ENCODE results near the gene WWC1.

Gene WWC1

GRCh38 chr5:168413596-168413995 lies 122.2 kb downstream of the WWC1 start:
- no peak for DNase-seq
- no peak overlapping the region for H3K27ac ChIP-seq
- H3K36me3 ChIP-seq (replicated peaks), result no peaks in the 10 kb centered on the region
- in situ Hi-C loops (cut with HindIII; ENCODE audit: low pct_ligation_motif_present, low sequenced_read_pairs), result no loop called here
- no peak for TF ChIP-seq CTCF (IDR thresholded peaks at IDR 0.05; ENCODE audit: low read depth, low read length, missing control alignments)
- no peaks in the 10 kb centered on the region for H3K27me3 ChIP-seq (replicated peaks)
- H3K4me3 ChIP-seq (ENCODE audit: low read depth, low read length), result no peak overlapping the region

- no peak for TF ChIP-seq CTCF (IDR thresholded peaks at IDR 0.05; ENCODE audit: low read depth, low read length, missing control alignments)
- H3K36me3 ChIP-seq (replicated peaks), result no peaks in the 10 kb centered on the region
- H3K27ac ChIP-seq, result no peak overlapping the region
- no peaks in the 10 kb centered on the region for H3K27me3 ChIP-seq (replicated peaks)
- in situ Hi-C loops (cut with HindIII; ENCODE audit: low pct_ligation_motif_present, low sequenced_read_pairs), result no loop called here
- no peak overlapping the region for H3K4me3 ChIP-seq (ENCODE audit: low read depth, low read length)
- DNase-seq, result no peak
Observed at GRCh38 chr5:168415401-168415800, 124.0 kb downstream of the WWC1 start.

GRCh38 chr5:168415971-168416370 lies 124.5 kb downstream of the WWC1 start:
- no peak for DNase-seq
- Histone ChIP-seq H3K27me3 (replicated peaks) (no peaks in the 10 kb centered on the region), H3K4me3 (ENCODE audit: low read depth, low read length) (no peak overlapping the region), H3K27ac (no peak overlapping the region), H3K36me3 (replicated peaks) (no peaks in the 10 kb centered on the region)
- in situ Hi-C loops (cut with HindIII; ENCODE audit: low pct_ligation_motif_present, low sequenced_read_pairs), result no loop called here
- no peak for TF ChIP-seq CTCF (IDR thresholded peaks at IDR 0.05; ENCODE audit: low read depth, low read length, missing control alignments)

GRCh38 chr5:168417731-168418429 lies 126.4 kb downstream of the WWC1 start:
- DNase-seq, result no peak
- no peaks in the 10 kb centered on the region for H3K27me3 ChIP-seq (replicated peaks)
- no peak overlapping the region for H3K4me3 ChIP-seq (ENCODE audit: low read depth, low read length)
- no peak for TF ChIP-seq CTCF (IDR thresholded peaks at IDR 0.05; ENCODE audit: low read depth, low read length, missing control alignments)
- in situ Hi-C loops (cut with HindIII; ENCODE audit: low pct_ligation_motif_present, low sequenced_read_pairs), result no loop called here
- H3K27ac ChIP-seq, result no peak overlapping the region
- H3K36me3 ChIP-seq (replicated peaks), result no peaks in the 10 kb centered on the region

GRCh38 chr5:168420461-168420860 lies 129.0 kb downstream of the WWC1 start:
- Histone ChIP-seq H3K27ac (no peak overlapping the region), H3K36me3 (replicated peaks) (no peaks in the 10 kb centered on the region), H3K27me3 (replicated peaks) (no peaks in the 10 kb centered on the region), H3K4me3 (ENCODE audit: low read depth, low read length) (no peak overlapping the region)
- no peak for DNase-seq
- in situ Hi-C loops (cut with HindIII; ENCODE audit: low pct_ligation_motif_present, low sequenced_read_pairs), result no loop called here
- TF ChIP-seq CTCF (IDR thresholded peaks at IDR 0.05; ENCODE audit: low read depth, low read length, missing control alignments), result no peak

GRCh38 chr5:168422431-168422830 lies 131.0 kb downstream of the WWC1 start:
- Histone ChIP-seq H3K4me3 (ENCODE audit: low read depth, low read length) (no peak overlapping the region), H3K36me3 (replicated peaks) (no peaks in the 10 kb centered on the region), H3K27me3 (replicated peaks) (no peaks in the 10 kb centered on the region), H3K27ac (no peak overlapping the region)
- DNase-seq, result no peak
- in situ Hi-C loops (cut with HindIII; ENCODE audit: low pct_ligation_motif_present, low sequenced_read_pairs), result no loop called here
- peak; percentile 38 for TF ChIP-seq CTCF (IDR thresholded peaks at IDR 0.05; ENCODE audit: low read depth, low read length, missing control alignments)

Measured in brain microvascular endothelial cell (primary cell).